Limb (tissue), 2 donors: ENCODE measurements around the gene LSM7.

ENCODE experiments used
- DNase-seq, 2 donors: peaks; one replicate each; pipeline ENCODE4 v3.0.0-alpha.2; 2016; ENCODE audit errors: extremely low spot score in 2 of 2

The LSM7 gene

DNA sequence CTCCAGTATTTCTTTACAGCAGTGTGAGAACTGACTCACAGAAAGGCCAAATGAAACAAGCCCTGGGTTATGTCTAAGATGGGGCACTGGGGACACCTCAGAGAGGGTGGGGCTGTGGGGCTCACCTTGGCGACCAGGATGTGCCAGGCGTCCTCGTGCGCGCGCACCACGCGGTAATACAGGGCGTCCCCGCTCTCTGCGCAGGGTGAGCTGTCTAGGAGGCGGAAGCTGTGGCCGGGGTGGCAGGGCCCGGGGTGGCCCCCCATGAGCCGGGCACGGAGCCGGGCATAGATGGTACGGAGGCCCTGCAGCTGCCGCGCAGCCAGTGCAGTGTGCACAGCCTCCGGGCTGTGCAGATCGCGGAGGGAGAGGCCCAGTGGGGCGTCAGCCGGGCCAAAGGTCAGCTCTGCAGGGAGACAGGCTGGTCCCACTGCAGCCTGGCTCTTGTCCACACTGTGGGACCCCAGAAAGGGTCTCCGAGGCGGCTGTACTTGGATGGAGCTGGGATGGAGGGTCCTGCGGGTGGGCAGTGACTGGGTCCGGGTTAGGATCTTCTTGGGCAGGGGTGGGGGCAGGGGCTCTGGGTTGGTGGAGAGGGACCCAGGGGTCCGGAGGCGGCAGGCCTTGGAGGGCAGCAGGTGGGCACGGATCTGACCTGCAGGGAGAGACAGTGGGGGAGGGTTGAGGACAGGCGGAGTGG is 49.8 kb downstream of the LSM7 start:
- no peak for DNase-seq

DNA sequence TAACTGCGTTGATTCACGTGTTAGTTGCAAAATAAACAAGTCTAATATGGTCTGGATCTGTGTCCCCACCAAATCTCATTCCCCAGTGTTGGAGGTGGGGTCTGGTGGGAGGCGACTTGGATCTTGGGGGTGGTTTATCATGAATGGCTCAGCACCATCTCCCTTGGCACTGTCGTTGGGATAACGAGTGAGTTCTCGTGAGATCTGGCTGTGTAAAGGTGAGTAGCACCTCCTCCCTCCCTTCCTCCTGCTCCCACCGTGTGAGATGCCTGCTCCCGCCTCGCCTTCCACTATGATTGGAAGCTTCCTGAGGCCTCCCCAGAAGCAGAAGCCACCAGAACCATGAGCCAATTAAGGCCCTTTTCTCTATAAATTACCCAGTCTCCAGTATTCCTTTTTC is 51.2 kb downstream of the LSM7 start:
- DNase-seq, result no peak

DNA sequence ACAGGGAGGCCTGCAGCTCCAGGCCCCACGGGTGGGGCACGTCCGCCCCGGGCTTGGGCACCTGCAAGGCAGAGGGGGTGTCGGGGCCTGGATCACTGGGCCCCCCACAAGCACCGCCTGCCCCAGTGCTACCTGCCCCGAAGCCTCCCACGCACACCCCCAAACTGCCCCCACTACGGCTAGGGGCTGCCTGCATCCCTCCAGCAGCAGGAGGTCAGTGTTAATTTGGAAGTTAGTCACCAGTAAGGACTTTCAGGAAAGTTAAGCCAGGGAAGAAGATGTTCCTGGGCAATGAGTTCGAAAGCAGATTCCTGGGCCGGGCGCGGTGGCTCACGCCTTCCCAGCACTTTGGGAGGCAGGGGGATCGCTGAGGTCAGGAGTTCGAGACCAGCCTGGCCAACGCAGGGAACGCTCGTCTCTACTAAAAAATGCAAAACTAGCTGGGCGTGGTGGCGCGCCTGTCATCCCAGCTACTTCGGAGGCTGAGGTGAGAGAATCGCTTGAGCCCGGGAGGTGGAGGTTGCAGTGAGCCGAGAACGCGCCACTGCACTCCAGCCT is 51.9 kb downstream of the LSM7 start:
- no peak for DNase-seq

GRCh38 chr19:2275588-2276428 is 52.6 kb downstream of the LSM7 start:
- no peak for DNase-seq

GRCh38 chr19:2274931-2275535 is 53.4 kb downstream of the LSM7 start:
- DNase-seq, result peak in 1 of 2 donors; percentile 69

GRCh38 chr19:2274185-2274711 is 54.1 kb downstream of the LSM7 start:
- DNase-seq, result no peak

- DNase-seq, result peak; percentile 78 to 86
Observed at GRCh38 chr19:2273356-2274184, 54.8 kb downstream of the LSM7 start.
